ENCODE measurements around the gene RPL3.

- no peak for TF ChIP-seq POLR2A (IDR thresholded peaks at IDR 0.05; ENCODE audit: low read depth, low read length)
- no peak for TF ChIP-seq SPI1 (IDR thresholded peaks at IDR 0.05; ENCODE audit: low read depth, low read length)
- TF ChIP-seq TAF1 (IDR thresholded peaks at IDR 0.05; ENCODE audit: low read depth, low read length) = no peak
- TF ChIP-seq POLR2AphosphoS5 (IDR thresholded peaks at IDR 0.05; ENCODE audit: low read depth, low read length) = no peak
- no peak for TF ChIP-seq POU2F2 (IDR thresholded peaks at IDR 0.05; ENCODE audit: low read depth, low read length)
Measured at GRCh38 chr22:39296535-39296934, 22.9 kb downstream of the RPL3 start.

Data from GM12891 (cell line).